Measurements from ENCODE around the gene SLC6A11.

SLC6A11 gene

GRCh38 chr3:10962481-10963036, 146.5 kb downstream of the SLC6A11 start:
- FAIRE-seq (no peak), DNase-seq (ENCODE audit: insufficient read length) (no peak)
- no peak for TF ChIP-seq POLR2AphosphoS5 (IDR thresholded peaks at IDR 0.05; ENCODE audit: low read depth, low read length)
- TF ChIP-seq POLR2A (IDR thresholded peaks at IDR 0.05; ENCODE audit: low read depth, low read length): no peak
- no peak for TF ChIP-seq TAF1 (IDR thresholded peaks at IDR 0.05; ENCODE audit: borderline replicate concordance, low read depth, low read length)

- FAIRE-seq (no peak), DNase-seq (ENCODE audit: insufficient read length) (no peak)
- no peak for TF ChIP-seq POLR2A (IDR thresholded peaks at IDR 0.05; ENCODE audit: low read depth, low read length)
- TF ChIP-seq TAF1 (IDR thresholded peaks at IDR 0.05; ENCODE audit: borderline replicate concordance, low read depth, low read length): no peak
- TF ChIP-seq POLR2AphosphoS5 (IDR thresholded peaks at IDR 0.05; ENCODE audit: low read depth, low read length): no peak
Observed at GRCh38 chr3:10964537-10965167, 148.6 kb downstream of the SLC6A11 start.

- TF ChIP-seq TAF1 (IDR thresholded peaks at IDR 0.05; ENCODE audit: borderline replicate concordance, low read depth, low read length) (no peak), POLR2AphosphoS5 (IDR thresholded peaks at IDR 0.05; ENCODE audit: low read depth, low read length) (no peak), POLR2A (IDR thresholded peaks at IDR 0.05; ENCODE audit: low read depth, low read length) (no peak)
- no peak for DNase-seq (ENCODE audit: insufficient read length)
- no peak for FAIRE-seq
Observed at GRCh38 chr3:10968401-10968800, 152.4 kb downstream of the SLC6A11 start.

GRCh38 chr3:10970306-10970960, 154.4 kb downstream of the SLC6A11 start:
- DNase-seq (ENCODE audit: insufficient read length): no peak
- FAIRE-seq: no peak
- no peak for TF ChIP-seq POLR2AphosphoS5 (IDR thresholded peaks at IDR 0.05; ENCODE audit: low read depth, low read length)
- no peak for TF ChIP-seq POLR2A (IDR thresholded peaks at IDR 0.05; ENCODE audit: low read depth, low read length)
- TF ChIP-seq TAF1 (IDR thresholded peaks at IDR 0.05; ENCODE audit: borderline replicate concordance, low read depth, low read length): no peak

GRCh38 chr3:10972072-10972782, 156.2 kb downstream of the SLC6A11 start:
- FAIRE-seq (no peak), DNase-seq (ENCODE audit: insufficient read length) (no peak)
- TF ChIP-seq POLR2AphosphoS5 (IDR thresholded peaks at IDR 0.05; ENCODE audit: low read depth, low read length) (no peak), TAF1 (IDR thresholded peaks at IDR 0.05; ENCODE audit: borderline replicate concordance, low read depth, low read length) (no peak), POLR2A (IDR thresholded peaks at IDR 0.05; ENCODE audit: low read depth, low read length) (no peak)

- DNase-seq (ENCODE audit: insufficient read length): no peak
- TF ChIP-seq POLR2AphosphoS5 (IDR thresholded peaks at IDR 0.05; ENCODE audit: low read depth, low read length) (no peak), TAF1 (IDR thresholded peaks at IDR 0.05; ENCODE audit: borderline replicate concordance, low read depth, low read length) (no peak), POLR2A (IDR thresholded peaks at IDR 0.05; ENCODE audit: low read depth, low read length) (no peak)
- FAIRE-seq: no peak
Observed at GRCh38 chr3:10973046-10973595, 157.1 kb downstream of the SLC6A11 start.

GRCh38 chr3:10974131-10974530, 158.1 kb downstream of the SLC6A11 start:
- TF ChIP-seq POLR2AphosphoS5 (IDR thresholded peaks at IDR 0.05; ENCODE audit: low read depth, low read length) (no peak), TAF1 (IDR thresholded peaks at IDR 0.05; ENCODE audit: borderline replicate concordance, low read depth, low read length) (no peak), POLR2A (IDR thresholded peaks at IDR 0.05; ENCODE audit: low read depth, low read length) (no peak)
- FAIRE-seq (no peak), DNase-seq (ENCODE audit: insufficient read length) (no peak)

- TF ChIP-seq POLR2AphosphoS5 (IDR thresholded peaks at IDR 0.05; ENCODE audit: low read depth, low read length): no peak
- no peak for TF ChIP-seq POLR2A (IDR thresholded peaks at IDR 0.05; ENCODE audit: low read depth, low read length)
- TF ChIP-seq TAF1 (IDR thresholded peaks at IDR 0.05; ENCODE audit: borderline replicate concordance, low read depth, low read length): no peak
- FAIRE-seq: no peak
Observed at GRCh38 chr3:10974746-10975375, 158.8 kb downstream of the SLC6A11 start.

GRCh38 chr3:10975695-10976234, 159.7 kb downstream of the SLC6A11 start:
- no peak for FAIRE-seq
- DNase-seq (ENCODE audit: insufficient read length): no peak
- TF ChIP-seq POLR2A (IDR thresholded peaks at IDR 0.05; ENCODE audit: low read depth, low read length) (no peak), POLR2AphosphoS5 (IDR thresholded peaks at IDR 0.05; ENCODE audit: low read depth, low read length) (no peak)

More at GRCh38 chr3:10974746-10975375, 158.8 kb downstream of the SLC6A11 start:
- DNase-seq (ENCODE audit: insufficient read length): no peak

- DNase-seq (ENCODE audit: insufficient read length): no peak
- TF ChIP-seq TAF1 (IDR thresholded peaks at IDR 0.05; ENCODE audit: borderline replicate concordance, low read depth, low read length) (no peak), POLR2A (IDR thresholded peaks at IDR 0.05; ENCODE audit: low read depth, low read length) (no peak), POLR2AphosphoS5 (IDR thresholded peaks at IDR 0.05; ENCODE audit: low read depth, low read length) (no peak)
- FAIRE-seq: no peak
Observed at GRCh38 chr3:10976770-10977169, 160.7 kb downstream of the SLC6A11 start.

Data from GM12892 (cell line).